K562 (cell line): Measurements from ENCODE around the gene IGSF21. TPM values are rescaled to one million over a fixed set of nuclear protein-coding genes. Genes with fewer than 3 reads are reported as not detected.

ENCODE experiments used
- ATF2 ChIP-seq: sonication (generic); formaldehyde crosslinking; IDR thresholded peaks from 2 replicates; pipeline ENCODE4 v1.8.1; 2022; ENCODE audit warnings: missing genetic modification reagents
- BDP1 ChIP-seq: IDR thresholded peaks from 3 replicates; pipeline ENCODE4 v1.6.1; 2011; ENCODE audit not compliant: insufficient read length, insufficient read depth
- DDX20 ChIP-seq: fragments of 450-650 bp; IDR thresholded peaks from 2 replicates; pipeline ENCODE4 v1.6.1; 2016; ENCODE audit warnings: missing genetic modification characterization, low read depth, mild to moderate bottlenecking, missing compliant biosample characterization, moderate library complexity
- JUND ChIP-seq, 2 experiments: IDR thresholded peaks; 2 replicates in 1 of 2; 3 replicates in 1 of 2; pipeline ENCODE4 v1.6.1; 2011; ENCODE audit warnings: borderline replicate concordance in 2 of 2, low read depth in 2 of 2, low read length in 2 of 2, improper control_type of control experiment in 1 of 2, missing biosample characterization in 1 of 2, missing genetic modification characterization in 1 of 2, missing genetic modification reagents in 1 of 2
- KDM5B ChIP-seq: fragments of 200-600 bp; sonication (generic); IDR thresholded peaks from 2 replicates; pipeline ENCODE4 v1.6.1; 2012; ENCODE audit warnings: low read depth, mild to moderate bottlenecking, moderate library complexity, low read length, control low read depth, inconsistent platforms; ENCODE audit not compliant: insufficient replicate concordance
- RB1 ChIP-seq: fragments of 450-650 bp; IDR thresholded peaks from 2 replicates; pipeline ENCODE4 v1.6.1; 2017; ENCODE audit warnings: low read depth, mild to moderate bottlenecking
- THAP12 ChIP-seq: fragments of 250-450 bp; sonication (Bioruptor Pico); IDR thresholded peaks from 2 replicates; pipeline ENCODE4 v1.9.0; 2021; ENCODE audit warnings: mild to moderate bottlenecking, inconsistent platforms
- ZBTB7A ChIP-seq: IDR thresholded peaks from 2 replicates; pipeline ENCODE4 v1.6.1; 2011; ENCODE audit warnings: low read depth, mild to moderate bottlenecking, low read length, moderate library complexity, borderline replicate concordance; ENCODE audit not compliant: control insufficient read depth
- ZC3H11A ChIP-seq: IDR thresholded peaks from 2 replicates; pipeline ENCODE4 v1.6.1; 2012; ENCODE audit warnings: low read depth, low read length, improper control_type of control experiment
- ZKSCAN3 ChIP-seq: fragments of 250-450 bp; sonication (Bioruptor Pico); IDR thresholded peaks from 2 replicates; pipeline ENCODE4 v1.4.0; 2020
- ZNF143 ChIP-seq: sonication (generic); formaldehyde crosslinking; IDR thresholded peaks from 2 replicates; pipeline ENCODE4 v1.9.0; 2022; ENCODE audit warnings: mild to moderate bottlenecking, missing genetic modification reagents
- ZNF24 ChIP-seq: fragments of 450-650 bp; IDR thresholded peaks from 2 replicates; pipeline ENCODE4 v1.6.1; 2016
- ZNF584 ChIP-seq: fragments of 200-800 bp; sonication (Bioruptor generic); IDR thresholded peaks from 2 replicates; pipeline ENCODE4 v1.6.1; 2016; ENCODE audit warnings: low read depth, mild to moderate bottlenecking, missing genetic modification characterization, missing compliant biosample characterization
- ZNF76 ChIP-seq: fragments of 250-450 bp; sonication (Bioruptor Pico); IDR thresholded peaks from 2 replicates; pipeline ENCODE4 v1.4.0; 2020; ENCODE audit warnings: mild to moderate bottlenecking, moderate library complexity, borderline replicate concordance
- polyA plus RNA-seq, 8 experiments: library from polyadenylated mRNA; depleted of rRNA in 4 of 8; stranded (reverse) in 5 of 8; unstranded in 3 of 8; fragments of >200 nt; fragmentation: Nextera tagmentation in 2 of 8; fragmentation: Illumina TruSeq in 1 of 8; extraction: Ambion mirVana in 2 of 8; extraction: Trizol in 1 of 8; gene quantifications; 2 replicates each; pipeline versions ENCODE4 v1.2.1 to v1.2.3, GENCODE V29; 2011 to 2014; ENCODE audit warnings: inconsistent platforms in 1 of 8, missing spikeins in 1 of 8
- total RNA-seq, 7 experiments: library from RNA; depleted of rRNA in 6 of 7; stranded (reverse); fragments of >200 nt in 6 of 7; fragmentation: Illumina TruSeq in 2 of 7; extraction: Trizol in 2 of 7; gene quantifications; 2 replicates each; pipeline versions ENCODE4 v1.2.1 to v1.2.3, GENCODE V29; 2011 to 2021; ENCODE audit warnings: low replicate concordance in 1 of 7

IGSF21 gene
- total and polyA plus RNA-seq, 9 of the 15 experiments (the other 6 are each of a cell fraction or from before 2014, with no cell fraction given) = not detected

- no peak for TF ChIP-seq BDP1
- no peak for TF ChIP-seq ZNF24
- no peak for TF ChIP-seq JUND (IDR thresholded peaks at IDR 0.05; ENCODE audit: borderline replicate concordance, low read depth, low read length)
- TF ChIP-seq JUND (tag; IDR thresholded peaks at IDR 0.05; ENCODE audit: borderline replicate concordance, low read depth, low read length) = no peak
- no peak for TF ChIP-seq THAP12 (CRISPR knock-in tag)
- no peak for TF ChIP-seq ZBTB7A
- no peak for TF ChIP-seq ATF2 (CRISPR knock-in tag)
- TF ChIP-seq ZC3H11A = no peak
- TF ChIP-seq DDX20 (tag) = no peak
- no peak for TF ChIP-seq ZNF143 (CRISPR knock-in tag)
- TF ChIP-seq ZNF76 = no peak
- TF ChIP-seq ZNF584 (CRISPR knock-in tag) = no peak
- TF ChIP-seq ZKSCAN3 (CRISPR knock-in tag) = no peak
- no peak for TF ChIP-seq RB1
- no peak for TF ChIP-seq KDM5B
These were observed 244.1 kb downstream of the IGSF21 start (continued) for GRCh38 chr1:18351735-18352134.
